Hematopoietic multipotent progenitor cell treated with erythropoietin and hydrocortisone succinate and interleukin-3 and kit ligand, for 8 days (in vitro differentiated cells): Measurements from ENCODE around the gene GOLGA3.
"Not testable (repeated sequence)": the region's sequence is repeated elsewhere in the genome, so short reads cannot be mapped to it uniquely, and the experiment has no call there.

Experiments
- DNase-seq: peaks from one replicate; pipeline ENCODE4 v3.0.0-alpha.2; 2015

GOLGA3 gene

GRCh38 chr12:132775502-132776229, 53.0 kb downstream of the GOLGA3 start:
- DNase-seq: no peak

- DNase-seq: no peak
Observed at GRCh38 chr12:132774646-132775275, 53.9 kb downstream of the GOLGA3 start.

- no peak for DNase-seq
Observed at GRCh38 chr12:132774159-132774558, 54.5 kb downstream of the GOLGA3 start.

GRCh38 chr12:132773077-132773955, 55.4 kb downstream of the GOLGA3 start:
- no peak for DNase-seq

- no peak for DNase-seq
Observed at GRCh38 chr12:132772606-132773005, 56.1 kb downstream of the GOLGA3 start.

- no peak for DNase-seq
Observed at GRCh38 chr12:132771126-132771838, 57.4 kb downstream of the GOLGA3 start.

GRCh38 chr12:132766380-132767085, 62.1 kb downstream of the GOLGA3 start:
- peak; percentile 51 for DNase-seq

- DNase-seq: no peak
Observed at GRCh38 chr12:132765361-132765760, 63.3 kb downstream of the GOLGA3 start.

GRCh38 chr12:132764231-132764630, 64.4 kb downstream of the GOLGA3 start:
- no peak for DNase-seq

GRCh38 chr12:132761921-132762583, 66.6 kb downstream of the GOLGA3 start:
- DNase-seq: peak; percentile 82

GRCh38 chr12:132761032-132761920, 67.4 kb downstream of the GOLGA3 start, which contains the start of gene ANKLE2:
Gene ANKLE2 (minus strand): TSS chr12:132761832. CDS start chr12:132761798, 34 bp downstream.
- DNase-seq: peak; percentile 58

GRCh38 chr12:132759359-132759758, 69.3 kb downstream of the GOLGA3 start:
- no peak for DNase-seq

- not testable (repeated sequence) for DNase-seq
Observed at GRCh38 chr12:132758825-132759224, 69.8 kb downstream of the GOLGA3 start.

- peak; percentile 41 for DNase-seq
Observed at GRCh38 chr12:132754160-132754932, 74.3 kb downstream of the GOLGA3 start.

- not testable (repeated sequence) for DNase-seq
Observed at GRCh38 chr12:132753670-132754069, 75.0 kb downstream of the GOLGA3 start.

GRCh38 chr12:132748319-132748718, 80.3 kb downstream of the GOLGA3 start:
- no peak for DNase-seq

GRCh38 chr12:132747896-132748295, 80.8 kb downstream of the GOLGA3 start:
- no peak for DNase-seq

GRCh38 chr12:132747395-132747794, 81.3 kb downstream of the GOLGA3 start:
- no peak for DNase-seq

GRCh38 chr12:132746613-132747012, 82.1 kb downstream of the GOLGA3 start:
- no peak for DNase-seq

- no peak for DNase-seq
Observed at GRCh38 chr12:132743831-132744230, 84.8 kb downstream of the GOLGA3 start.
